Stomach (tissue), 9 donors: Measurements from ENCODE around the gene IFT172. TPM values are rescaled to one million over a fixed set of nuclear protein-coding genes. Genes with fewer than 3 reads are reported as not detected.

Experiments used
- DNase-seq, 2 donors: peaks; one replicate each; pipeline versions ENCODE4 v3.0.0 to v3.0.0-alpha.2; 2013 to 2019
- H3K27ac ChIP-seq, 5 donors: fragments of 200-600 bp in 4 of 5; sonication (generic) in 4 of 5; one replicate each; pipeline ENCODE4 v1.5.1; 2013 to 2019; ENCODE audit warnings: mild to moderate bottlenecking in 1 of 5, moderate library complexity in 1 of 5
- H3K27me3 ChIP-seq, 3 donors: fragments of 200-600 bp; sonication (generic); one replicate each; pipeline ENCODE4 v1.5.1; 2017 to 2019; ENCODE audit warnings: mixed run types in 1 of 3
- H3K36me3 ChIP-seq, 4 donors: fragments of 200-600 bp; sonication (generic); 1 replicate in 3 of 4; 2 replicates in 1 of 4; pipeline ENCODE4 v1.5.1; 2016 to 2019
- H3K4me1 ChIP-seq, 4 donors: fragments of 200-600 bp; sonication (generic); one replicate each; pipeline ENCODE4 v1.5.1; 2016 to 2019
- H3K4me3 ChIP-seq, 4 donors: fragments of 200-600 bp; sonication (generic) in 3 of 4; one replicate each; pipeline ENCODE4 v1.5.1; 2016 to 2019; ENCODE audit warnings: mild to moderate bottlenecking in 1 of 4
- H3K9me3 ChIP-seq, 4 donors: fragments of 200-600 bp; sonication (generic); one replicate each; pipeline ENCODE4 v1.5.1; 2016 to 2019
- CTCF ChIP-seq, 7 experiments: fragments of 450-650 bp in 4 of 7; fragments of 200-600 bp in 3 of 7; sonication (generic) in 3 of 7; IDR thresholded peaks; one replicate each; pipeline ENCODE4 v1.5.1; 2016 to 2019; ENCODE audit warnings: antibody characterized with exemption in 7 of 7, control low read depth in 2 of 7, mild to moderate bottlenecking in 1 of 7
- EP300 ChIP-seq: sonication (generic); formaldehyde crosslinking; IDR thresholded peaks from one replicate; pipeline ENCODE4 v1.6.1; 2017; ENCODE audit warnings: antibody characterized with exemption
- POLR2A ChIP-seq, 4 donors: fragments of 450-650 bp; IDR thresholded peaks; one replicate each; pipeline ENCODE4 v1.6.1; 2016; ENCODE audit warnings: antibody characterized with exemption in 4 of 4, control low read depth in 2 of 4, mild to moderate bottlenecking in 1 of 4, moderate library complexity in 1 of 4
- POLR2AphosphoS5 ChIP-seq, 3 donors: sonication (generic); formaldehyde crosslinking; IDR thresholded peaks; one replicate each; pipeline ENCODE4 v1.6.1; 2016; ENCODE audit warnings: antibody characterized with exemption in 3 of 3
- WGBS, 5 donors: extraction: QIAGEN DNeasy Blood & Tissue Kit in 3 of 5; methylation state at CpG; one replicate each; pipeline versions ENCODE4 v1.1.5 to v1.1.7; 2013 to 2018; 5-methylcytosine and 5-hydroxymethylcytosine counted together
- intact Hi-C: fragments of 100-400 bp; cut with DNase I; formaldehyde crosslinking; loops from one replicate; pipeline ENCODE4 v1.15.1; 2023; ENCODE audit warnings: low total_unique reads
- polyA plus RNA-seq, 3 donors: library from polyadenylated mRNA; stranded (reverse); fragments of 200-250 nt; gene quantifications; one replicate each; pipeline ENCODE4 v1.2.3, GENCODE V29; 2013
- total RNA-seq, 5 donors: library from RNA; depleted of rRNA; stranded (reverse); fragments of >200 nt; gene quantifications; one replicate each; pipeline versions ENCODE4 v1.1.0 to v1.2.3, GENCODE V29; 2014 to 2016
- donor health status: healthy with polysubstance abuse.
- donor health status: Bipolar disorder and iron deficiency.
- donor health status: healthy.

Gene IFT172
- total and polyA plus RNA-seq, 8 donors, result 7.4 to 88.1 (median 37.2) TPM

GRCh38 chr2:27531983-27532382 is 42.4 kb upstream of the IFT172 start:
- no peaks in the 10 kb centered on the region for H3K4me1 ChIP-seq
- 76 to 95% (median 87%) methylated on average over 2 of the region's 2 CpGs for WGBS, 5 donors
- H3K27me3 ChIP-seq, result no peaks in the 10 kb centered on the region
- no peak for DNase-seq
- no peak overlapping the region for H3K4me3 ChIP-seq
- no peaks in the 10 kb centered on the region for H3K9me3 ChIP-seq
- intact Hi-C loops, result no loop called here
- TF ChIP-seq EP300 (no peak), POLR2AphosphoS5 (IDR thresholded peaks at IDR 0.05) (no peak), CTCF (IDR thresholded peaks at IDR 0.05) (no peak), POLR2A (IDR thresholded peaks at IDR 0.05) (no peak)
- H3K36me3 ChIP-seq, result no peaks in the 10 kb centered on the region
- no peak overlapping the region for H3K27ac ChIP-seq

- no peak for TF ChIP-seq POLR2AphosphoS5 (IDR thresholded peaks at IDR 0.05)
- 42 to 60% (median 45%) methylated on average over 3 of the region's 3 CpGs for WGBS, 5 donors
- peaks cover 0 to 6% (median 0%) of the 10 kb centered on the region in 4 donors for H3K36me3 ChIP-seq
- H3K4me3 ChIP-seq, result no peak overlapping the region
- intact Hi-C loops, result no loop called here
- no peak overlapping the region for H3K27ac ChIP-seq
- H3K9me3 ChIP-seq, result no peaks in the 10 kb centered on the region
- DNase-seq, result no peak
- H3K4me1 ChIP-seq, result no peaks in the 10 kb centered on the region
- peaks cover 0 to 8% (median 0%) of the 10 kb centered on the region in 3 donors for H3K27me3 ChIP-seq
These were observed 37.6 kb upstream of the IFT172 start for GRCh38 chr2:27527182-27527581.

- Histone ChIP-seq H3K4me1 (no peaks in the 10 kb centered on the region), H3K4me3 (no peak overlapping the region), H3K36me3 (peaks cover 0 to 6% (median 0%) of the 10 kb centered on the region in 4 donors), H3K9me3 (no peaks in the 10 kb centered on the region), H3K27ac (no peak overlapping the region), H3K27me3 (peaks cover 0 to 23% (median 0%) of the 10 kb centered on the region in 3 donors)
- 79 to 91% (median 83%) methylated on average over 7 of the region's 7 CpGs for WGBS, 5 donors
- TF ChIP-seq CTCF (IDR thresholded peaks at IDR 0.05) (no peak), POLR2A (IDR thresholded peaks at IDR 0.05) (no peak), POLR2AphosphoS5 (IDR thresholded peaks at IDR 0.05) (no peak), EP300 (no peak)
- no peak for DNase-seq
- intact Hi-C loops, result no loop called here
These were observed 32.9 kb upstream of the IFT172 start for GRCh38 chr2:27522400-27522945.

GRCh38 chr2:27520316-27520715 is 30.8 kb upstream of the IFT172 start:
- H3K27me3 ChIP-seq, result peaks cover 0 to 28% (median 0%) of the 10 kb centered on the region in 3 donors
- DNase-seq, result no peak
- intact Hi-C loops, result no loop called here
- peaks cover 0 to 6% (median 0%) of the 10 kb centered on the region in 4 donors for H3K36me3 ChIP-seq
- WGBS, 5 donors, result 84 to 93% (median 90%) methylated on average over 2 of the region's 2 CpGs
- H3K4me3 ChIP-seq, result no peak overlapping the region
- no peaks in the 10 kb centered on the region for H3K9me3 ChIP-seq
- TF ChIP-seq POLR2A (IDR thresholded peaks at IDR 0.05) (no peak), EP300 (no peak), CTCF (IDR thresholded peaks at IDR 0.05) (no peak), POLR2AphosphoS5 (IDR thresholded peaks at IDR 0.05) (no peak)
- H3K4me1 ChIP-seq, result no peaks in the 10 kb centered on the region
- no peak overlapping the region for H3K27ac ChIP-seq

GRCh38 chr2:27518782-27519113 is 29.2 kb upstream of the IFT172 start:
- intact Hi-C loops, result no loop called here
- TF ChIP-seq POLR2AphosphoS5 (IDR thresholded peaks at IDR 0.05) (no peak), POLR2A (IDR thresholded peaks at IDR 0.05) (no peak), EP300 (no peak), CTCF (IDR thresholded peaks at IDR 0.05) (no peak)
- no peaks in the 10 kb centered on the region for H3K9me3 ChIP-seq
- no peaks in the 10 kb centered on the region for H3K4me1 ChIP-seq
- H3K27me3 ChIP-seq, result peaks cover 0 to 33% (median 0%) of the 10 kb centered on the region in 3 donors
- H3K4me3 ChIP-seq, result no peak overlapping the region
- DNase-seq, result no peak
- 76 to 86% (median 81%) methylated on average over 4 of the region's 4 CpGs for WGBS, 5 donors
- H3K27ac ChIP-seq, result no peak overlapping the region
- peaks cover 0 to 6% (median 0%) of the 10 kb centered on the region in 4 donors for H3K36me3 ChIP-seq
